GM23338 (cell line): ENCODE measurements around the gene GALNT13. TPM values are rescaled to one million over a fixed set of nuclear protein-coding genes. Genes with fewer than 3 reads are reported as not detected.

Source experiments
- ATAC-seq: fragments of 200-7000 bp; cut with Tn5 transposase; 3 replicates; pipeline ENCODE4 v1.9.1; 2020
- DNase-seq: peaks from one replicate; pipeline ENCODE4 v3.0.0-alpha.2; 2015; ENCODE audit warnings: low spot score
- H2AFZ ChIP-seq: fragments of 200-600 bp; sonication (generic); 2 replicates; pipeline ENCODE4 v1.8.0; 2016; ENCODE audit warnings: antibody characterized with exemption, mild to moderate bottlenecking, moderate library complexity
- H3F3A ChIP-seq: fragments of 200-600 bp; sonication (generic); replicated peaks from 2 replicates; pipeline ENCODE4 v1.8.0; 2017; ENCODE audit warnings: antibody characterized with exemption, mixed run types, low read depth
- H3K27ac ChIP-seq: fragments of 200-600 bp; sonication (generic); 2 replicates; pipeline ENCODE4 v1.6.1; 2016; ENCODE audit warnings: low read depth
- H3K27me3 ChIP-seq: fragments of 200-600 bp; sonication (generic); 2 replicates; pipeline ENCODE4 v1.8.0; 2016; ENCODE audit warnings: mild to moderate bottlenecking, mixed run types, moderate library complexity; ENCODE audit not compliant: insufficient read depth
- H3K36me3 ChIP-seq: fragments of 200-600 bp; sonication (generic); 2 replicates; pipeline ENCODE4 v1.8.0; 2016; ENCODE audit warnings: mild to moderate bottlenecking; ENCODE audit not compliant: insufficient read depth
- H3K4me1 ChIP-seq: fragments of 200-600 bp; sonication (generic); 2 replicates; pipeline ENCODE4 v1.8.0; 2016; ENCODE audit warnings: mild to moderate bottlenecking, moderate library complexity; ENCODE audit not compliant: insufficient read depth
- H3K4me2 ChIP-seq: fragments of 200-600 bp; sonication (generic); 2 replicates; pipeline ENCODE4 v1.7.1; 2017; ENCODE audit warnings: mixed run types
- H3K4me3 ChIP-seq: fragments of 200-600 bp; sonication (generic); 2 replicates; pipeline ENCODE4 v1.6.1; 2016; ENCODE audit warnings: mixed run types
- H3K79me2 ChIP-seq: fragments of 200-600 bp; sonication (generic); replicated peaks from 2 replicates; pipeline ENCODE4 v1.8.0; 2017; ENCODE audit warnings: mild to moderate bottlenecking; ENCODE audit not compliant: insufficient read depth
- H3K9me2 ChIP-seq: fragments of 200-600 bp; sonication (generic); 2 replicates; pipeline ENCODE4 v1.8.0; 2017; ENCODE audit not compliant: insufficient read depth
- H4K20me1 ChIP-seq: fragments of 200-600 bp; sonication (generic); replicated peaks from 2 replicates; pipeline ENCODE4 v1.8.0; 2017; ENCODE audit warnings: mild to moderate bottlenecking; ENCODE audit not compliant: insufficient read depth
- H3K27ac Mint-ChIP-seq: 2 replicates; pipeline ENCODE4 v1.8.0; 2020; ENCODE audit warnings: inconsistent platforms, mild to moderate bottlenecking, moderate library complexity, mixed read lengths
- H3K27me3 Mint-ChIP-seq: 3 replicates; pipeline ENCODE4 v1.8.0; 2022; ENCODE audit warnings: low read depth, mild to moderate bottlenecking, moderate library complexity, mixed read lengths, inconsistent platforms; ENCODE audit not compliant: insufficient read depth, poor library complexity
- H3K36me3 Mint-ChIP-seq: 3 replicates; pipeline ENCODE4 v1.8.0; 2021; ENCODE audit warnings: low read depth, mild to moderate bottlenecking, inconsistent platforms, moderate library complexity, mixed read lengths
- H3K4me1 Mint-ChIP-seq: 3 replicates; pipeline ENCODE4 v1.8.0; 2020; ENCODE audit warnings: mild to moderate bottlenecking, inconsistent platforms, mixed read lengths
- H3K4me3 Mint-ChIP-seq: 3 replicates; pipeline ENCODE4 v1.8.0; 2021; ENCODE audit warnings: moderate library complexity, mild to moderate bottlenecking, inconsistent platforms, mixed read lengths
- H3K9me3 Mint-ChIP-seq: 3 replicates; pipeline ENCODE4 v1.8.0; 2020; ENCODE audit warnings: moderate library complexity, mild to moderate bottlenecking, inconsistent platforms, mixed read lengths
- NANOG ChIP-seq: IDR thresholded peaks from 2 replicates; pipeline ENCODE4 v1.6.1; 2016; ENCODE audit warnings: antibody characterized with exemption, borderline replicate concordance
- POLR2AphosphoS5 ChIP-seq: IDR thresholded peaks from 2 replicates; pipeline ENCODE4 v1.6.1; 2016; ENCODE audit warnings: antibody characterized with exemption, low read depth
- ZNF462 ChIP-seq: fragments of 250-450 bp; sonication (Bioruptor Pico); IDR thresholded peaks from 2 replicates; pipeline ENCODE4 v1.5.0; 2020; ENCODE audit warnings: mild to moderate bottlenecking, moderate library complexity
- polyA plus RNA-seq: library from polyadenylated mRNA; unstranded; fragments of >200 nt; fragmentation: Nextera tagmentation; extraction: Ambion mirVana; gene quantifications from 2 replicates; pipeline ENCODE4 v1.2.1, GENCODE V29; 2016
- total RNA-seq: library from RNA; depleted of rRNA; stranded (reverse); fragments of >200 nt; shearing (Covaris generic); gene quantifications from 2 replicates; pipeline ENCODE4 v1.2.3, GENCODE V29; 2014

The GALNT13 gene
- total and polyA plus RNA-seq, 2 experiments from 2014 or later: 3.5 to 5.2 TPM

GRCh38 chr2:153971855-153972254 is 100.1 kb downstream of the GALNT13 start (continued):
- TF ChIP-seq ZNF462 (CRISPR knock-in tag): no peak

- H3F3A ChIP-seq: no peaks in the 10 kb centered on the region
- Mint-ChIP-seq H3K4me3 (no peak overlapping the region), H3K27me3 (no peaks in the 10 kb centered on the region), H3K4me1 (peaks cover 16% of the 10 kb centered on the region), H3K36me3 (no peaks in the 10 kb centered on the region), H3K27ac (no peak overlapping the region), H3K9me3 (peaks cover 3% of the 10 kb centered on the region; the same call in 1 of the 3 replicates)
- H4K20me1 ChIP-seq: no peaks in the 10 kb centered on the region
- no peaks in the 10 kb centered on the region for H3K27me3 ChIP-seq
- H3K36me3 ChIP-seq: no peaks in the 10 kb centered on the region
- no peak overlapping the region for H3K4me2 ChIP-seq
- DNase-seq (no peak), ATAC-seq (no peak)
- H3K4me1 ChIP-seq: no peaks in the 10 kb centered on the region
- no peak overlapping the region for H2AFZ ChIP-seq
- H3K4me3 ChIP-seq: no peak overlapping the region
- no peak for TF ChIP-seq NANOG
- no peak for TF ChIP-seq POLR2AphosphoS5
- no peaks in the 10 kb centered on the region for H3K9me2 ChIP-seq
- H3K79me2 ChIP-seq: no peaks in the 10 kb centered on the region
- no peak overlapping the region for H3K27ac ChIP-seq
Measured at GRCh38 chr2:153972412-153972811, 100.7 kb downstream of the GALNT13 start.

- Histone ChIP-seq H3K27ac (no peak overlapping the region), H3K4me3 (no peak overlapping the region), H3F3A (no peaks in the 10 kb centered on the region), H3K9me2 (no peaks in the 10 kb centered on the region), H3K4me1 (peaks cover 18% of the 10 kb centered on the region), H4K20me1 (no peaks in the 10 kb centered on the region), H3K79me2 (no peaks in the 10 kb centered on the region), H2AFZ (no peak overlapping the region), H3K27me3 (no peaks in the 10 kb centered on the region), H3K4me2 (0 out of 2 replicates have a peak overlapping the region, but pooled peaks have one; percentile 12), H3K36me3 (no peaks in the 10 kb centered on the region)
- H3K4me1 Mint-ChIP-seq: peaks cover 20% of the 10 kb centered on the region; the same call in 2 of the 3 replicates
- no peaks in the 10 kb centered on the region for H3K9me3 Mint-ChIP-seq
- H3K4me3 Mint-ChIP-seq: no peak overlapping the region
- ATAC-seq: no peak
- H3K27ac Mint-ChIP-seq: peak overlapping the region; percentile 49; the same call in 1 of the 2 replicates
- no peak for DNase-seq
- H3K36me3 Mint-ChIP-seq: no peaks in the 10 kb centered on the region
- no peaks in the 10 kb centered on the region for H3K27me3 Mint-ChIP-seq
- TF ChIP-seq ZNF462 (CRISPR knock-in tag): no peak
Measured at GRCh38 chr2:153986488-153987229, 114.9 kb downstream of the GALNT13 start.
